ENCODE results near the gene KAT5. TPM values are rescaled to one million over a fixed set of nuclear protein-coding genes. Genes with fewer than 3 reads are reported as not detected.
"Not testable (repeated sequence)": the region's sequence is repeated elsewhere in the genome, so short reads cannot be mapped to it uniquely, and the experiment has no call there.

Gene KAT5
- total RNA-seq (2012; rRNA removed) = 23.8 and 27.1 TPM in 2 replicates

- Histone ChIP-seq H3K4me2 (ENCODE audit: low read length) (peak within 1 kb of the TSS; percentile 93), H3K36me3 (ENCODE audit: insufficient read depth, low read length) (peaks cover 37% of the 10 kb centered on the region), H3K9ac (ENCODE audit: low read depth, low read length) (peak within 1 kb of the TSS; percentile 89), H3K9me3 (replicated peaks; ENCODE audit: low read length) (no peaks in the 10 kb centered on the region), H3K4me1 (ENCODE audit: control insufficient read depth, insufficient read depth, low read length) (peaks cover 18% of the 10 kb centered on the region), H3K4me3 (ENCODE audit: low read length) (peak within 1 kb of the TSS; percentile 79), H3K27me3 (ENCODE audit: control insufficient read depth, insufficient read depth, low read length) (no peaks in the 10 kb centered on the region)
Measured at GRCh38 chr11:65711785-65712632, at the start of gene KAT5. Gene KAT5 (plus strand): TSS chr11:65712252. CDS start chr11:65712268, 16 bp downstream.

GRCh38 chr11:65662799-65663638, 49.0 kb upstream of the KAT5 start, which contains the start of gene RELA:
Gene RELA (minus strand): TSS chr11:65662916. CDS start chr11:65662832, 84 bp downstream.
- Histone ChIP-seq H3K9ac (ENCODE audit: low read depth, low read length) (peak within 1 kb of the TSS; percentile 98), H3K36me3 (ENCODE audit: insufficient read depth, low read length) (peaks cover 39% of the 10 kb centered on the region), H3K4me1 (ENCODE audit: control insufficient read depth, insufficient read depth, low read length) (peaks cover 24% of the 10 kb centered on the region), H3K4me2 (ENCODE audit: low read length) (peak within 1 kb of the TSS; percentile 99), H3K27me3 (ENCODE audit: control insufficient read depth, insufficient read depth, low read length) (no peaks in the 10 kb centered on the region), H3K4me3 (ENCODE audit: low read length) (peak within 1 kb of the TSS; percentile 77), H3K9me3 (replicated peaks; ENCODE audit: low read length) (no peaks in the 10 kb centered on the region)

- peak overlapping the region; percentile 77 for H3K4me3 ChIP-seq (ENCODE audit: low read length)
- H3K4me2 ChIP-seq (ENCODE audit: low read length) = peak overlapping the region; percentile 99
- peaks cover 32% of the 10 kb centered on the region for H3K36me3 ChIP-seq (ENCODE audit: insufficient read depth, low read length)
- no peaks in the 10 kb centered on the region for H3K9me3 ChIP-seq (replicated peaks; ENCODE audit: low read length)
- no peaks in the 10 kb centered on the region for H3K27me3 ChIP-seq (ENCODE audit: control insufficient read depth, insufficient read depth, low read length)
- peaks cover 24% of the 10 kb centered on the region for H3K4me1 ChIP-seq (ENCODE audit: control insufficient read depth, insufficient read depth, low read length)
- H3K9ac ChIP-seq (ENCODE audit: low read depth, low read length) = peak overlapping the region; percentile 98
Measured at GRCh38 chr11:65663639-65664200, 48.3 kb upstream of the KAT5 start.

- no peak overlapping the region for H3K4me3 ChIP-seq (ENCODE audit: low read length)
- no peak overlapping the region for H3K9ac ChIP-seq (ENCODE audit: low read depth, low read length)
- H3K9me3 ChIP-seq (replicated peaks; ENCODE audit: low read length) = no peaks in the 10 kb centered on the region
- H3K4me2 ChIP-seq (ENCODE audit: low read length) = no peak overlapping the region
- no peaks in the 10 kb centered on the region for H3K4me1 ChIP-seq (ENCODE audit: control insufficient read depth, insufficient read depth, low read length)
- no peaks in the 10 kb centered on the region for H3K27me3 ChIP-seq (ENCODE audit: control insufficient read depth, insufficient read depth, low read length)
- H3K36me3 ChIP-seq (ENCODE audit: insufficient read depth, low read length) = no peaks in the 10 kb centered on the region
Measured at GRCh38 chr11:65672180-65672860, 39.7 kb upstream of the KAT5 start.

GRCh38 chr11:65672982-65673381, 39.1 kb upstream of the KAT5 start:
- H3K36me3 ChIP-seq (ENCODE audit: insufficient read depth, low read length) = no peaks in the 10 kb centered on the region

GRCh38 chr11:65680192-65680743, 31.8 kb upstream of the KAT5 start:
- H3K4me1 ChIP-seq (ENCODE audit: control insufficient read depth, insufficient read depth, low read length) = no peaks in the 10 kb centered on the region
- no peak overlapping the region for H3K4me3 ChIP-seq (ENCODE audit: low read length)
- peaks cover 24% of the 10 kb centered on the region for H3K27me3 ChIP-seq (ENCODE audit: control insufficient read depth, insufficient read depth, low read length)
- no peak overlapping the region for H3K9ac ChIP-seq (ENCODE audit: low read depth, low read length)
- no peaks in the 10 kb centered on the region for H3K36me3 ChIP-seq (ENCODE audit: insufficient read depth, low read length)
- no peak overlapping the region for H3K4me2 ChIP-seq (ENCODE audit: low read length)
- no peaks in the 10 kb centered on the region for H3K9me3 ChIP-seq (replicated peaks; ENCODE audit: low read length)

More at GRCh38 chr11:65672982-65673381, 39.1 kb upstream of the KAT5 start:
- Histone ChIP-seq H3K27me3 (ENCODE audit: control insufficient read depth, insufficient read depth, low read length) (no peaks in the 10 kb centered on the region), H3K9ac (ENCODE audit: low read depth, low read length) (no peak overlapping the region), H3K4me2 (ENCODE audit: low read length) (no peak overlapping the region), H3K9me3 (replicated peaks; ENCODE audit: low read length) (no peaks in the 10 kb centered on the region), H3K4me1 (ENCODE audit: control insufficient read depth, insufficient read depth, low read length) (no peaks in the 10 kb centered on the region), H3K4me3 (ENCODE audit: low read length) (no peak overlapping the region)

- H3K27me3 ChIP-seq (ENCODE audit: control insufficient read depth, insufficient read depth, low read length) = peaks cover 42% of the 10 kb centered on the region
- not testable (repeated sequence) for H3K4me3 ChIP-seq (ENCODE audit: low read length); H3K4me2 ChIP-seq (ENCODE audit: low read length); H3K4me1 ChIP-seq (ENCODE audit: control insufficient read depth, insufficient read depth, low read length); H3K9ac ChIP-seq (ENCODE audit: low read depth, low read length); H3K9me3 ChIP-seq (replicated peaks; ENCODE audit: low read length); H3K36me3 ChIP-seq (ENCODE audit: insufficient read depth, low read length)
Measured at GRCh38 chr11:65683480-65683879, 28.6 kb upstream of the KAT5 start.

GRCh38 chr11:65685981-65686380, 26.1 kb upstream of the KAT5 start:
- peaks cover 45% of the 10 kb centered on the region for H3K27me3 ChIP-seq (ENCODE audit: control insufficient read depth, insufficient read depth, low read length)
- H3K4me3 ChIP-seq (ENCODE audit: low read length) = no peak overlapping the region
- no peaks in the 10 kb centered on the region for H3K4me1 ChIP-seq (ENCODE audit: control insufficient read depth, insufficient read depth, low read length)
- H3K36me3 ChIP-seq (ENCODE audit: insufficient read depth, low read length) = no peaks in the 10 kb centered on the region
- H3K9me3 ChIP-seq (replicated peaks; ENCODE audit: low read length) = no peaks in the 10 kb centered on the region
- H3K4me2 ChIP-seq (ENCODE audit: low read length) = no peak overlapping the region
- no peak overlapping the region for H3K9ac ChIP-seq (ENCODE audit: low read depth, low read length)

- not testable (repeated sequence) for H3K4me1 ChIP-seq (ENCODE audit: control insufficient read depth, insufficient read depth, low read length); H3K4me3 ChIP-seq (ENCODE audit: low read length); H3K4me2 ChIP-seq (ENCODE audit: low read length); H3K9me3 ChIP-seq (replicated peaks; ENCODE audit: low read length); H3K9ac ChIP-seq (ENCODE audit: low read depth, low read length); H3K36me3 ChIP-seq (ENCODE audit: insufficient read depth, low read length)
- H3K27me3 ChIP-seq (ENCODE audit: control insufficient read depth, insufficient read depth, low read length) = peaks cover 23% of the 10 kb centered on the region
Measured at GRCh38 chr11:65691847-65692246, 20.2 kb upstream of the KAT5 start.

GRCh38 chr11:65692367-65692766, 19.7 kb upstream of the KAT5 start:
- Histone ChIP-seq H3K36me3 (ENCODE audit: insufficient read depth, low read length) (no peaks in the 10 kb centered on the region), H3K9ac (ENCODE audit: low read depth, low read length) (no peak overlapping the region), H3K27me3 (ENCODE audit: control insufficient read depth, insufficient read depth, low read length) (peaks cover 22% of the 10 kb centered on the region), H3K4me2 (ENCODE audit: low read length) (no peak overlapping the region), H3K9me3 (replicated peaks; ENCODE audit: low read length) (no peaks in the 10 kb centered on the region), H3K4me1 (ENCODE audit: control insufficient read depth, insufficient read depth, low read length) (no peaks in the 10 kb centered on the region), H3K4me3 (ENCODE audit: low read length) (no peak overlapping the region)

Measured in skeletal muscle satellite cell (primary cell).